HG02973 (cell line): ENCODE data around the gene ARRB2.

Experiments
- ATAC-seq: cut with Tn5 transposase; IDR thresholded peaks from one replicate; pipeline ENCODE4 v1.9.1; 2021; ENCODE audit warnings: moderate library complexity; ENCODE audit not compliant: unreplicated experiment

Gene ARRB2

GRCh38 chr17:4748686-4749085 is 38.3 kb downstream of the ARRB2 start:
- no peak for ATAC-seq

GRCh38 chr17:4750606-4751005 is 40.2 kb downstream of the ARRB2 start:
- ATAC-seq: no peak

- no peak for ATAC-seq
Measured at GRCh38 chr17:4751932-4752331, 41.5 kb downstream of the ARRB2 start.

- ATAC-seq: no peak
Measured at GRCh38 chr17:4753392-4753791, 43.0 kb downstream of the ARRB2 start.

GRCh38 chr17:4759776-4760236 is 49.4 kb downstream of the ARRB2 start:
- ATAC-seq: no peak

GRCh38 chr17:4764595-4764994 is 54.2 kb downstream of the ARRB2 start:
- ATAC-seq: no peak

GRCh38 chr17:4766201-4766600 is 55.8 kb downstream of the ARRB2 start:
- ATAC-seq: no peak

GRCh38 chr17:4766723-4767122 is 56.3 kb downstream of the ARRB2 start:
- no peak for ATAC-seq

- no peak for ATAC-seq
Measured at GRCh38 chr17:4768298-4768697, 57.9 kb downstream of the ARRB2 start.

- no peak for ATAC-seq
Measured at GRCh38 chr17:4769628-4770027, 59.2 kb downstream of the ARRB2 start.
